WTC11 (cell line): ENCODE results near the gene MID1. TPM values are rescaled to one million over a fixed set of nuclear protein-coding genes. Genes with fewer than 3 reads are reported as not detected.
A peak's percentile ranks its signal among the peaks of the same experiment; 100 is the strongest.

Experiments
- ATAC-seq: fragments of 200-7000 bp; cut with Tn5 transposase; 2 replicates; pipeline ENCODE4 v1.10.0; 2021; ENCODE audit warnings: mild to moderate bottlenecking, moderate library complexity
- CTCF ChIA-PET: fragments of 300-600 bp; sonication (Branson Sonifier 250); formaldehyde crosslinking; loops from one replicate; lab custom pipeline; 2021; ENCODE audit warnings: antibody characterized with exemption; lab: Charles Lee
- POLR2A ChIA-PET: fragments of 350-600 bp; sonication (Branson Sonifier 250); formaldehyde crosslinking; loops from one replicate; lab custom pipeline; 2021; ENCODE audit warnings: antibody characterized with exemption; lab: Charles Lee
- DNase-seq: peaks from one replicate; pipeline ENCODE4 v3.0.0; 2021; ENCODE audit warnings: low spot score
- H3K27ac Mint-ChIP-seq: 2 replicates; pipeline ENCODE4 v1.8.0; 2021; ENCODE audit warnings: mixed read lengths
- H3K27me3 Mint-ChIP-seq: 2 replicates; pipeline ENCODE4 v1.8.0; 2021; ENCODE audit warnings: low read depth, mild to moderate bottlenecking, moderate library complexity, mixed read lengths
- H3K36me3 Mint-ChIP-seq: 2 replicates; pipeline ENCODE4 v1.8.0; 2021; ENCODE audit warnings: mixed read lengths
- H3K4me1 Mint-ChIP-seq: 2 replicates; pipeline ENCODE4 v1.8.0; 2022; ENCODE audit warnings: mixed read lengths
- H3K4me3 Mint-ChIP-seq: 2 replicates; pipeline ENCODE4 v1.8.0; 2021; ENCODE audit warnings: mild to moderate bottlenecking, moderate library complexity, mixed read lengths
- H3K9me3 Mint-ChIP-seq: 2 replicates; pipeline ENCODE4 v1.8.0; 2021; ENCODE audit warnings: mixed read lengths
- ATF1 ChIP-seq: sonication (generic); formaldehyde crosslinking; IDR thresholded peaks from 2 replicates; pipeline ENCODE4 v1.8.1; 2023; ENCODE audit warnings: mild to moderate bottlenecking, moderate library complexity, missing genetic modification reagents
- CREM ChIP-seq: sonication (generic); formaldehyde crosslinking; IDR thresholded peaks from 2 replicates; pipeline ENCODE4 v1.8.1; 2022; ENCODE audit warnings: mild to moderate bottlenecking, missing genetic modification reagents, moderate library complexity
- FOXK1 ChIP-seq: sonication (generic); formaldehyde crosslinking; IDR thresholded peaks from 2 replicates; pipeline ENCODE4 v1.8.0; 2022; ENCODE audit warnings: mild to moderate bottlenecking, moderate library complexity, missing genetic modification reagents
- GABPB1 ChIP-seq: sonication (generic); formaldehyde crosslinking; IDR thresholded peaks from 2 replicates; pipeline ENCODE4 v1.8.1; 2023; ENCODE audit warnings: mild to moderate bottlenecking, missing genetic modification reagents
- MXD4 ChIP-seq: fragments of 250-450 bp; sonication (Bioruptor Pico); IDR thresholded peaks from 2 replicates; pipeline ENCODE4 v1.8.0; 2021; ENCODE audit warnings: mild to moderate bottlenecking, moderate library complexity, borderline replicate concordance
- OVOL2 ChIP-seq: fragments of 250-450 bp; sonication (Bioruptor Pico); IDR thresholded peaks from 2 replicates; pipeline ENCODE4 v1.9.0; 2021; ENCODE audit warnings: mild to moderate bottlenecking, borderline replicate concordance
- TEAD1 ChIP-seq: sonication (generic); formaldehyde crosslinking; IDR thresholded peaks from 2 replicates; pipeline ENCODE4 v1.8.0; 2022; ENCODE audit warnings: mild to moderate bottlenecking, missing genetic modification reagents
- TP53 ChIP-seq: sonication (generic); formaldehyde crosslinking; IDR thresholded peaks from 2 replicates; pipeline ENCODE4 v1.8.1; 2023; ENCODE audit warnings: mild to moderate bottlenecking, missing genetic modification reagents
- ZNF121 ChIP-seq: sonication (generic); formaldehyde crosslinking; IDR thresholded peaks from 2 replicates; pipeline ENCODE4 v1.8.0; 2023; ENCODE audit warnings: missing genetic modification reagents
- ZNF396 ChIP-seq: fragments of 250-450 bp; sonication (Bioruptor Pico); IDR thresholded peaks from 2 replicates; pipeline ENCODE4 v1.8.0; 2021; ENCODE audit warnings: mild to moderate bottlenecking, moderate library complexity, borderline replicate concordance
- total RNA-seq: library from RNA; stranded (reverse); gene quantifications from 3 replicates; pipeline ENCODE4 v1.2.3, GENCODE V29; 2021
- TF ChIP-seq, protein P1 (sequence below): fragments of 250-450 bp; sonication (Bioruptor Pico); IDR thresholded peaks from 2 replicates; pipeline ENCODE4 v1.9.0; 2021; ENCODE audit warnings: moderate library complexity, mild to moderate bottlenecking, inconsistent platforms, borderline replicate concordance
- TF ChIP-seq, protein P2 (sequence below): sonication (generic); formaldehyde crosslinking; IDR thresholded peaks from 2 replicates; pipeline ENCODE4 v1.8.1; 2022; ENCODE audit warnings: low read depth, mild to moderate bottlenecking, moderate library complexity, missing genetic modification reagents, borderline replicate concordance
- TF ChIP-seq, protein P3 (sequence below): fragments of 250-450 bp; sonication (Bioruptor Pico); conservative IDR thresholded peaks from 2 replicates; pipeline ENCODE4 v1.9.0; 2021; ENCODE audit warnings: mild to moderate bottlenecking
- TF ChIP-seq, protein P4 (sequence below): sonication (generic); formaldehyde crosslinking; IDR thresholded peaks from 2 replicates; pipeline ENCODE4 v1.8.0; 2022; ENCODE audit warnings: mild to moderate bottlenecking, missing genetic modification reagents
- TF ChIP-seq, protein P5 (sequence below): fragments of 250-450 bp; sonication (Bioruptor Pico); IDR thresholded peaks from 2 replicates; pipeline ENCODE4 v2.1.2; 2022; ENCODE audit warnings: mild to moderate bottlenecking, moderate library complexity
- TF ChIP-seq, protein P6 (sequence below): sonication (generic); formaldehyde crosslinking; IDR thresholded peaks from 2 replicates; pipeline ENCODE4 v1.8.1; 2023; ENCODE audit warnings: mild to moderate bottlenecking, missing genetic modification reagents, borderline replicate concordance
- TF ChIP-seq, protein P7 (sequence below): sonication (generic); formaldehyde crosslinking; IDR thresholded peaks from 2 replicates; pipeline ENCODE4 v1.8.1; 2023; ENCODE audit warnings: mild to moderate bottlenecking, missing genetic modification reagents, moderate library complexity

MID1 gene
- total RNA-seq, 1 experiment from 2014 or later, result 52.2 TPM

DNA sequence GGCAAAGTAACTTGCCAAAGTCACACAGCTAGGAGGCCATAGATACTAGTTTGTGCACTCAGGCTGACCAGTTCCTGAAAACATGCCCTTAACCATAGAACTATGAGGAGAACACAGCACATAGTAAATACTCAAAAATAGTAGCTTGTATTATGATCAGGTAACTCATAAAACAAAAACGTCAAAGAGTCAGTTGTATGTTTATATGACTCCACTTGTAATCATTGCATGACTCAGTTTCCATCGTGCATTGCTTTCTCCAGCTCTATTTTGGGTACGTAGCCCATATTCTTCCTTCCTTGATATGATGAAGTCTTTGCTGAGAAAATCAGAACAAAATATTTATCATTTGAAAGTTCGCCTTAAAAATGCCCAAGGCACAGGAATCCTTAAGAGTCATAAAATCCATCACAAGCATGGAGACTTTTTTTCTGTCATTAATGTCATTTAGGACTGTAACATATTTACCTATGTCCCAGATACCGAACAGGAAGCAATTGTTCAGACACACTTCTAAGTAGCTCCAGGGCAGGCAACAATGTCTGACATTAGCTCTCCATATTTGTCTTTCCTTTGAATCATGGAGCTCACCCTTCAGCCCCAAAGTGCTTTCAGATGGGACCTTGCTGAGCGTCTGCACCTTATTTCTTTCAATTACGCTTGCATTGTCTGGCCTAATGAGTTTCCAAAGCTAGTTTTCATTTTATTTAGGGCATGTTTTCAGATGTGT is 11.2 kb upstream of the MID1 start:
- ATAC-seq (no peak), DNase-seq (no peak)
- H3K4me1 Mint-ChIP-seq, result peaks cover 22% of the 10 kb centered on the region
- no peaks in the 10 kb centered on the region; the same call in 1 of the 2 replicates for H3K27me3 Mint-ChIP-seq
- 0 out of 2 replicates have a peak, but pooled peaks cover 3% of the 10 kb centered on the region for H3K36me3 Mint-ChIP-seq
- CTCF ChIA-PET, result interaction anchor here (0.9 to 1.1 kb wide), 2 partner anchors 138 to 441 kb away, joined by 3 to 4 read pairs; no protein-coding TSS in a partner anchor
- peak overlapping the region; percentile 36; the same call in 1 of the 2 replicates for H3K27ac Mint-ChIP-seq
- no peak for TF ChIP-seq ATF1
- no peak for TF ChIP-seq ZNF396
- TF ChIP-seq, protein P1, sequence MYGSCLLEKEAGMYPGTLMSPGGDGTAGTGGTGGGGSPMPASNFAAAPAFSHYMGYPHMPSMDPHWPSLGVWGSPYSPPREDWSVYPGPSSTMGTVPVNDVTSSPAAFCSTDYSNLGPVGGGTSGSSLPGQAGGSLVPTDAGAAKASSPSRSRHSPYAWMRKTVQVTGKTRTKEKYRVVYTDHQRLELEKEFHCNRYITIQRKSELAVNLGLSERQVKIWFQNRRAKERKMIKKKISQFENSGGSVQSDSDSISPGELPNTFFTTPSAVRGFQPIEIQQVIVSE (CRISPR knock-in tag), result no peak
- TF ChIP-seq TEAD1 (CRISPR knock-in tag), result no peak
- no peak for TF ChIP-seq OVOL2 (CRISPR knock-in tag)
- no peak for TF ChIP-seq CREM (CRISPR knock-in tag)
- no peak for TF ChIP-seq FOXK1 (CRISPR knock-in tag)
- no peak for TF ChIP-seq ZNF121
- TF ChIP-seq GABPB1 (CRISPR knock-in tag), result no peak
- TF ChIP-seq, protein P2, sequence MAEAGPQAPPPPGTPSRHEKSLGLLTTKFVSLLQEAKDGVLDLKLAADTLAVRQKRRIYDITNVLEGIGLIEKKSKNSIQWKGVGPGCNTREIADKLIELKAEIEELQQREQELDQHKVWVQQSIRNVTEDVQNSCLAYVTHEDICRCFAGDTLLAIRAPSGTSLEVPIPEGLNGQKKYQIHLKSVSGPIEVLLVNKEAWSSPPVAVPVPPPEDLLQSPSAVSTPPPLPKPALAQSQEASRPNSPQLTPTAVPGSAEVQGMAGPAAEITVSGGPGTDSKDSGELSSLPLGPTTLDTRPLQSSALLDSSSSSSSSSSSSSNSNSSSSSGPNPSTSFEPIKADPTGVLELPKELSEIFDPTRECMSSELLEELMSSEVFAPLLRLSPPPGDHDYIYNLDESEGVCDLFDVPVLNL (CRISPR knock-in tag), result no peak
- no peak for TF ChIP-seq TP53 (CRISPR knock-in tag)
- TF ChIP-seq MXD4 (CRISPR knock-in tag), result no peak
- TF ChIP-seq, protein P3, sequence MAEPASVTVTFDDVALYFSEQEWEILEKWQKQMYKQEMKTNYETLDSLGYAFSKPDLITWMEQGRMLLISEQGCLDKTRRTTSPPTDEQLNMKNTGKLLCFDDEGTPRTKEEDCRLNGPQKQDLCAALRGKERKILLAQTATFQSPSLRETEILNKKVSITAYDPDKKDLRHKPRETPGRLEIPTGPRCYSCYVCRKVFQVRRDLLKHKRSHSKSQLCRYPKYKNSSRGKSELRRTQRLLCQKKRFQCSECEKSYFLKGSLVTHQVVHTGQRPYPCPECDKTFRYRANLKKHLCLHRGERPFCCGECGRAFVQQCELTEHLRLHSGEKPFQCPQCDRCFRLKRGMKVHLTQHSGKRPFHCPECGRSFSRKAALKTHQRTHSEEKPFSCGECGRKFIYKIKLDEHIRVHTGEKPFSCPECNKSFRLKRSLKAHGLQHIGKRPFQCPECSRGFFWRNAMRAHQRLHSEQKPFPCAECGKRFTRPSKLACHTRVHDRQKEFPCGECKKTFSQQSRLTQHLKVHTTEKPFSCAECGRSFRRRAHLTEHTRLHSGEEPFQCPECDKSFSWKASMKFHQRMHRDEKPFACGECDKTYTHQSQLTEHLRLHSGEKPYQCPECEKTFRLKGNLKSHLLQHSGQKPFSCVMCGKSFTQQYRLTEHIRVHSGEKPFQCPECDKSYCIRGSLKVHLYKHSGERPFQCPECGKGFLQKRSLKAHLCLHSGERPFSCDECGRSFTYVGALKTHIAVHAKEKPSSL (CRISPR knock-in tag), result no peak
- TF ChIP-seq, protein P4, sequence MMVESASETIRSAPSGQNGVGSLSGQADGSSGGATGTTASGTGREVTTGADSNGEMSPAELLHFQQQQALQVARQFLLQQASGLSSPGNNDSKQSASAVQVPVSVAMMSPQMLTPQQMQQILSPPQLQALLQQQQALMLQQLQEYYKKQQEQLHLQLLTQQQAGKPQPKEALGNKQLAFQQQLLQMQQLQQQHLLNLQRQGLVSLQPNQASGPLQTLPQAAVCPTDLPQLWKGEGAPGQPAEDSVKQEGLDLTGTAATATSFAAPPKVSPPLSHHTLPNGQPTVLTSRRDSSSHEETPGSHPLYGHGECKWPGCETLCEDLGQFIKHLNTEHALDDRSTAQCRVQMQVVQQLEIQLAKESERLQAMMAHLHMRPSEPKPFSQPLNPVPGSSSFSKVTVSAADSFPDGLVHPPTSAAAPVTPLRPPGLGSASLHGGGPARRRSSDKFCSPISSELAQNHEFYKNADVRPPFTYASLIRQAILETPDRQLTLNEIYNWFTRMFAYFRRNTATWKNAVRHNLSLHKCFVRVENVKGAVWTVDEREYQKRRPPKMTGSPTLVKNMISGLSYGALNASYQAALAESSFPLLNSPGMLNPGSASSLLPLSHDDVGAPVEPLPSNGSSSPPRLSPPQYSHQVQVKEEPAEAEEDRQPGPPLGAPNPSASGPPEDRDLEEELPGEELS (CRISPR knock-in tag), result no peak
- TF ChIP-seq, protein P5, sequence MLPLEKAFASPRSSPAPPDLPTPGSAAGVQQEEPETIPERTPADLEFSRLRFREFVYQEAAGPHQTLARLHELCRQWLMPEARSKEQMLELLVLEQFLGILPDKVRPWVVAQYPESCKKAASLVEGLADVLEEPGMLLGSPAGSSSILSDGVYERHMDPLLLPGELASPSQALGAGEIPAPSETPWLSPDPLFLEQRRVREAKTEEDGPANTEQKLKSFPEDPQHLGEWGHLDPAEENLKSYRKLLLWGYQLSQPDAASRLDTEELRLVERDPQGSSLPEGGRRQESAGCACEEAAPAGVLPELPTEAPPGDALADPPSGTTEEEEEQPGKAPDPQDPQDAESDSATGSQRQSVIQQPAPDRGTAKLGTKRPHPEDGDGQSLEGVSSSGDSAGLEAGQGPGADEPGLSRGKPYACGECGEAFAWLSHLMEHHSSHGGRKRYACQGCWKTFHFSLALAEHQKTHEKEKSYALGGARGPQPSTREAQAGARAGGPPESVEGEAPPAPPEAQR, result no peak
- TF ChIP-seq, protein P6, sequence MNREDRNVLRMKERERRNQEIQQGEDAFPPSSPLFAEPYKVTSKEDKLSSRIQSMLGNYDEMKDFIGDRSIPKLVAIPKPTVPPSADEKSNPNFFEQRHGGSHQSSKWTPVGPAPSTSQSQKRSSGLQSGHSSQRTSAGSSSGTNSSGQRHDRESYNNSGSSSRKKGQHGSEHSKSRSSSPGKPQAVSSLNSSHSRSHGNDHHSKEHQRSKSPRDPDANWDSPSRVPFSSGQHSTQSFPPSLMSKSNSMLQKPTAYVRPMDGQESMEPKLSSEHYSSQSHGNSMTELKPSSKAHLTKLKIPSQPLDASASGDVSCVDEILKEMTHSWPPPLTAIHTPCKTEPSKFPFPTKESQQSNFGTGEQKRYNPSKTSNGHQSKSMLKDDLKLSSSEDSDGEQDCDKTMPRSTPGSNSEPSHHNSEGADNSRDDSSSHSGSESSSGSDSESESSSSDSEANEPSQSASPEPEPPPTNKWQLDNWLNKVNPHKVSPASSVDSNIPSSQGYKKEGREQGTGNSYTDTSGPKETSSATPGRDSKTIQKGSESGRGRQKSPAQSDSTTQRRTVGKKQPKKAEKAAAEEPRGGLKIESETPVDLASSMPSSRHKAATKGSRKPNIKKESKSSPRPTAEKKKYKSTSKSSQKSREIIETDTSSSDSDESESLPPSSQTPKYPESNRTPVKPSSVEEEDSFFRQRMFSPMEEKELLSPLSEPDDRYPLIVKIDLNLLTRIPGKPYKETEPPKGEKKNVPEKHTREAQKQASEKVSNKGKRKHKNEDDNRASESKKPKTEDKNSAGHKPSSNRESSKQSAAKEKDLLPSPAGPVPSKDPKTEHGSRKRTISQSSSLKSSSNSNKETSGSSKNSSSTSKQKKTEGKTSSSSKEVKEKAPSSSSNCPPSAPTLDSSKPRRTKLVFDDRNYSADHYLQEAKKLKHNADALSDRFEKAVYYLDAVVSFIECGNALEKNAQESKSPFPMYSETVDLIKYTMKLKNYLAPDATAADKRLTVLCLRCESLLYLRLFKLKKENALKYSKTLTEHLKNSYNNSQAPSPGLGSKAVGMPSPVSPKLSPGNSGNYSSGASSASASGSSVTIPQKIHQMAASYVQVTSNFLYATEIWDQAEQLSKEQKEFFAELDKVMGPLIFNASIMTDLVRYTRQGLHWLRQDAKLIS, result no peak
- TF ChIP-seq, protein P7, sequence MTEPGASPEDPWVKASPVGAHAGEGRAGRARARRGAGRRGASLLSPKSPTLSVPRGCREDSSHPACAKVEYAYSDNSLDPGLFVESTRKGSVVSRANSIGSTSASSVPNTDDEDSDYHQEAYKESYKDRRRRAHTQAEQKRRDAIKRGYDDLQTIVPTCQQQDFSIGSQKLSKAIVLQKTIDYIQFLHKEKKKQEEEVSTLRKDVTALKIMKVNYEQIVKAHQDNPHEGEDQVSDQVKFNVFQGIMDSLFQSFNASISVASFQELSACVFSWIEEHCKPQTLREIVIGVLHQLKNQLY (CRISPR knock-in tag), result no peak
- TF ChIP-seq, all 79 proteins: peak for 0
- Mint-ChIP-seq H3K4me3 (no peak overlapping the region), H3K9me3 (peaks cover 6% of the 10 kb centered on the region; the same call in 1 of the 2 replicates)
- POLR2A ChIA-PET, result no interaction called here
